ENCODE data around the gene PARD6B. TPM values are rescaled to one million over a fixed set of nuclear protein-coding genes. Genes with fewer than 3 reads are reported as not detected.

The PARD6B gene
- total and polyA plus RNA-seq, 2 of the 13 experiments (the other 11 are each of a cell fraction or from before 2014, with no cell fraction given): 6.9 to 22.2 TPM

- TF ChIP-seq NAIF1 (CRISPR knock-in tag; IDR thresholded peaks at IDR 0.05; ENCODE audit: borderline replicate concordance) (no peak), KAT8 (CRISPR knock-in tag; IDR thresholded peaks at IDR 0.05) (peak; percentile 50; the same call in 1 of the 2 replicates), PREB (CRISPR knock-in tag; IDR thresholded peaks at IDR 0.05) (0 out of 2 replicates have a peak, but pooled peaks have one; percentile 65), IRF1 (CRISPR knock-in tag; IDR thresholded peaks at IDR 0.05; ENCODE audit: low read depth) (0 out of 2 replicates have a peak, but pooled peaks have one; percentile 27), GATAD1 (CRISPR knock-in tag; IDR thresholded peaks at IDR 0.05) (peak; percentile 12; the same call in 1 of the 2 replicates), DR1 (CRISPR knock-in tag; IDR thresholded peaks at IDR 0.05) (peak; percentile 22; the same call in 1 of the 2 replicates), ZNF10 (CRISPR knock-in tag; IDR thresholded peaks at IDR 0.05; ENCODE audit: borderline replicate concordance, low read depth) (0 out of 2 replicates have a peak, but pooled peaks have one; percentile 57), ZNF550 (CRISPR knock-in tag; IDR thresholded peaks at IDR 0.05; ENCODE audit: borderline replicate concordance) (peak; percentile 85; the same call in 1 of the 2 replicates), ZNF501 (CRISPR knock-in tag; IDR thresholded peaks at IDR 0.05) (0 out of 2 replicates have a peak, but pooled peaks have one; percentile 34), AGO1 (IDR thresholded peaks at IDR 0.05; ENCODE audit: low read depth, low read length, poor library complexity, severe bottlenecking) (peak; percentile 46), TOE1 (CRISPR knock-in tag; IDR thresholded peaks at IDR 0.05) (no peak), MTA1 (CRISPR knock-in tag; IDR thresholded peaks at IDR 0.05; ENCODE audit: borderline replicate concordance) (peak; percentile 61; the same call in 1 of the 2 replicates), SIX4 (CRISPR knock-in tag; IDR thresholded peaks at IDR 0.05) (no peak), NFAT5 (CRISPR knock-in tag; IDR thresholded peaks at IDR 0.05) (peak; percentile 58; the same call in 1 of the 2 replicates), USF2 (IDR thresholded peaks at IDR 0.05; ENCODE audit: low read depth, low read length) (no peak), USF2 (CRISPR knock-in tag; IDR thresholded peaks at IDR 0.05; ENCODE audit: borderline replicate concordance) (no peak), ZFAT (CRISPR knock-in tag; conservative IDR thresholded peaks at IDR 0.05) (0 out of 2 replicates have a peak, but pooled peaks have one; percentile 43), HHEX (CRISPR knock-in tag; IDR thresholded peaks at IDR 0.05) (no peak)
These were observed 63.7 kb downstream of the PARD6B start, which contains the start of gene BCAS4 (continued) for GRCh38 chr20:50794846-50795634.

All from HepG2 (cell line).